Right lobe of liver (tissue), 4 donors: ENCODE measurements around the gene HBG1.

Experiments
- POLR2A ChIP-seq: fragments of 450-650 bp; IDR thresholded peaks from one replicate; pipeline ENCODE4 v1.6.1; 2017; ENCODE audit warnings: antibody characterized with exemption, mild to moderate bottlenecking
- TF ChIP-seq, protein P1 (sequence below), 4 donors: fragments of 200-600 bp in 3 of 4; fragments of 450-650 bp in 1 of 4; IDR thresholded peaks; one replicate each; pipeline versions ENCODE4 v1.5.1 to v1.8.0; 2016 to 2022; ENCODE audit warnings: antibody characterized with exemption in 4 of 4, mild to moderate bottlenecking in 2 of 4
- donor health status: DM: no; HTN: no; CAD: no.
- donor health status: DM: no; HTN: no; CAD: no.
- donor health status: DM: no; HTN: yes; CAD: no.

GRCh38 chr11:5291207-5291838 lies 41.7 kb upstream of the HBG1 start:
- TF ChIP-seq POLR2A = no peak
- TF ChIP-seq, protein P1, sequence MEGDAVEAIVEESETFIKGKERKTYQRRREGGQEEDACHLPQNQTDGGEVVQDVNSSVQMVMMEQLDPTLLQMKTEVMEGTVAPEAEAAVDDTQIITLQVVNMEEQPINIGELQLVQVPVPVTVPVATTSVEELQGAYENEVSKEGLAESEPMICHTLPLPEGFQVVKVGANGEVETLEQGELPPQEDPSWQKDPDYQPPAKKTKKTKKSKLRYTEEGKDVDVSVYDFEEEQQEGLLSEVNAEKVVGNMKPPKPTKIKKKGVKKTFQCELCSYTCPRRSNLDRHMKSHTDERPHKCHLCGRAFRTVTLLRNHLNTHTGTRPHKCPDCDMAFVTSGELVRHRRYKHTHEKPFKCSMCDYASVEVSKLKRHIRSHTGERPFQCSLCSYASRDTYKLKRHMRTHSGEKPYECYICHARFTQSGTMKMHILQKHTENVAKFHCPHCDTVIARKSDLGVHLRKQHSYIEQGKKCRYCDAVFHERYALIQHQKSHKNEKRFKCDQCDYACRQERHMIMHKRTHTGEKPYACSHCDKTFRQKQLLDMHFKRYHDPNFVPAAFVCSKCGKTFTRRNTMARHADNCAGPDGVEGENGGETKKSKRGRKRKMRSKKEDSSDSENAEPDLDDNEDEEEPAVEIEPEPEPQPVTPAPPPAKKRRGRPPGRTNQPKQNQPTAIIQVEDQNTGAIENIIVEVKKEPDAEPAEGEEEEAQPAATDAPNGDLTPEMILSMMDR (IDR thresholded peaks at IDR 0.05) = peak; percentile 13 to 39 (median 29)
